Activated naive CD8-positive, alpha-beta T cell treated with anti-CD3 and anti-CD28 coated beads for 36 hours (primary cell): ENCODE data around the gene CCDC40. TPM values are rescaled to one million over a fixed set of nuclear protein-coding genes. Genes with fewer than 3 reads are reported as not detected.
A peak's percentile ranks its signal among the peaks of the same experiment; 100 is the strongest.

Experiments used
- DNase-seq: peaks from one replicate; pipeline ENCODE4 v3.0.0; 2021
- H3K27ac Mint-ChIP-seq: one replicate; pipeline ENCODE4 v1.8.0; 2022; ENCODE audit warnings: mild to moderate bottlenecking, moderate library complexity, mixed read lengths
- H3K27me3 Mint-ChIP-seq: one replicate; pipeline ENCODE4 v1.8.0; 2022; ENCODE audit warnings: mild to moderate bottlenecking, mixed read lengths
- H3K36me3 Mint-ChIP-seq: one replicate; pipeline ENCODE4 v1.8.0; 2021; ENCODE audit warnings: mild to moderate bottlenecking, mixed read lengths
- H3K4me1 Mint-ChIP-seq: one replicate; pipeline ENCODE4 v1.8.0; 2021; ENCODE audit warnings: mixed read lengths
- H3K4me3 Mint-ChIP-seq: one replicate; pipeline ENCODE4 v1.8.0; 2022; ENCODE audit warnings: mild to moderate bottlenecking, moderate library complexity, mixed read lengths
- H3K9me3 Mint-ChIP-seq: one replicate; pipeline ENCODE4 v1.8.0; 2022; ENCODE audit warnings: mixed read lengths
- total RNA-seq, 2 experiments: library from RNA; stranded (reverse); gene quantifications; one replicate each; pipeline ENCODE4 v1.2.3, GENCODE V29; 2021

CCDC40 gene
- total RNA-seq, 2 experiments from 2014 or later = 1.2 to 1.3 TPM

GRCh38 chr17:80006811-80007752, 29.4 kb upstream of the CCDC40 start:
- Mint-ChIP-seq H3K27ac (no peak overlapping the region), H3K27me3 (no peaks in the 10 kb centered on the region), H3K4me1 (peaks cover 7% of the 10 kb centered on the region), H3K9me3 (no peaks in the 10 kb centered on the region), H3K36me3 (no peaks in the 10 kb centered on the region), H3K4me3 (no peak overlapping the region)
- DNase-seq = no peak

GRCh38 chr17:80007939-80008338, 28.5 kb upstream of the CCDC40 start:
- Mint-ChIP-seq H3K4me1 (peaks cover 7% of the 10 kb centered on the region), H3K9me3 (no peaks in the 10 kb centered on the region), H3K36me3 (no peaks in the 10 kb centered on the region), H3K27me3 (no peaks in the 10 kb centered on the region), H3K4me3 (no peak overlapping the region), H3K27ac (no peak overlapping the region)
- no peak for DNase-seq

- peak; percentile 84 for DNase-seq
- H3K36me3 Mint-ChIP-seq = no peaks in the 10 kb centered on the region
- H3K9me3 Mint-ChIP-seq = no peaks in the 10 kb centered on the region
- H3K4me3 Mint-ChIP-seq = no peak overlapping the region
- peaks cover 7% of the 10 kb centered on the region for H3K4me1 Mint-ChIP-seq
- H3K27ac Mint-ChIP-seq = no peak overlapping the region
- no peaks in the 10 kb centered on the region for H3K27me3 Mint-ChIP-seq
Measured at GRCh38 chr17:80008383-80008840, 28.0 kb upstream of the CCDC40 start.

- Mint-ChIP-seq H3K4me3 (no peak overlapping the region), H3K9me3 (no peaks in the 10 kb centered on the region), H3K36me3 (no peaks in the 10 kb centered on the region), H3K4me1 (peaks cover 7% of the 10 kb centered on the region), H3K27me3 (no peaks in the 10 kb centered on the region), H3K27ac (no peak overlapping the region)
- DNase-seq = no peak
Measured at GRCh38 chr17:80008848-80009247, 27.6 kb upstream of the CCDC40 start.

GRCh38 chr17:80009391-80010282, 26.8 kb upstream of the CCDC40 start:
- no peak for DNase-seq
- no peaks in the 10 kb centered on the region for H3K9me3 Mint-ChIP-seq
- peaks cover 7% of the 10 kb centered on the region for H3K4me1 Mint-ChIP-seq
- H3K27ac Mint-ChIP-seq = no peak overlapping the region
- H3K36me3 Mint-ChIP-seq = no peaks in the 10 kb centered on the region
- no peak overlapping the region for H3K4me3 Mint-ChIP-seq
- H3K27me3 Mint-ChIP-seq = no peaks in the 10 kb centered on the region

GRCh38 chr17:80010283-80010858, 26.1 kb upstream of the CCDC40 start:
- Mint-ChIP-seq H3K9me3 (no peaks in the 10 kb centered on the region), H3K4me1 (peaks cover 7% of the 10 kb centered on the region), H3K36me3 (no peaks in the 10 kb centered on the region), H3K27me3 (no peaks in the 10 kb centered on the region), H3K4me3 (no peak overlapping the region), H3K27ac (no peak overlapping the region)
- DNase-seq = no peak

- Mint-ChIP-seq H3K36me3 (no peaks in the 10 kb centered on the region), H3K9me3 (no peaks in the 10 kb centered on the region), H3K4me1 (peaks cover 2% of the 10 kb centered on the region), H3K4me3 (no peak overlapping the region), H3K27me3 (no peaks in the 10 kb centered on the region), H3K27ac (no peak overlapping the region)
- DNase-seq = no peak
Measured at GRCh38 chr17:80011989-80012555, 24.4 kb upstream of the CCDC40 start.

GRCh38 chr17:80012765-80013741, 23.4 kb upstream of the CCDC40 start:
- no peaks in the 10 kb centered on the region for H3K27me3 Mint-ChIP-seq
- H3K27ac Mint-ChIP-seq = no peak overlapping the region
- no peak for DNase-seq
- H3K4me3 Mint-ChIP-seq = no peak overlapping the region
- H3K9me3 Mint-ChIP-seq = no peaks in the 10 kb centered on the region
- H3K4me1 Mint-ChIP-seq = peaks cover 2% of the 10 kb centered on the region
- no peaks in the 10 kb centered on the region for H3K36me3 Mint-ChIP-seq

- no peak for DNase-seq
- no peaks in the 10 kb centered on the region for H3K36me3 Mint-ChIP-seq
- no peaks in the 10 kb centered on the region for H3K27me3 Mint-ChIP-seq
- H3K9me3 Mint-ChIP-seq = no peaks in the 10 kb centered on the region
- H3K27ac Mint-ChIP-seq = no peak overlapping the region
- no peak overlapping the region for H3K4me3 Mint-ChIP-seq
- H3K4me1 Mint-ChIP-seq = no peaks in the 10 kb centered on the region
Measured at GRCh38 chr17:80017226-80018010, 19.0 kb upstream of the CCDC40 start.

GRCh38 chr17:80018917-80019651, 17.4 kb upstream of the CCDC40 start:
- Mint-ChIP-seq H3K4me1 (no peaks in the 10 kb centered on the region), H3K27me3 (no peaks in the 10 kb centered on the region), H3K4me3 (no peak overlapping the region), H3K27ac (no peak overlapping the region), H3K36me3 (no peaks in the 10 kb centered on the region), H3K9me3 (no peaks in the 10 kb centered on the region)
- DNase-seq = no peak

- Mint-ChIP-seq H3K36me3 (no peaks in the 10 kb centered on the region), H3K9me3 (no peaks in the 10 kb centered on the region), H3K4me1 (no peaks in the 10 kb centered on the region), H3K27me3 (no peaks in the 10 kb centered on the region), H3K4me3 (no peak overlapping the region), H3K27ac (no peak overlapping the region)
- no peak for DNase-seq
Measured at GRCh38 chr17:80021600-80021999, 14.8 kb upstream of the CCDC40 start.

GRCh38 chr17:80023481-80024205, 12.8 kb upstream of the CCDC40 start:
- Mint-ChIP-seq H3K27me3 (no peaks in the 10 kb centered on the region), H3K4me1 (no peaks in the 10 kb centered on the region), H3K27ac (no peak overlapping the region), H3K9me3 (no peaks in the 10 kb centered on the region), H3K4me3 (no peak overlapping the region), H3K36me3 (no peaks in the 10 kb centered on the region)
- DNase-seq = no peak
